ENCODE results near the gene BNIP2.
"Not testable (repeated sequence)": the region's sequence is repeated elsewhere in the genome, so short reads cannot be mapped to it uniquely, and the experiment has no call there.

The BNIP2 gene

GRCh38 chr15:59702351-59702750 lies 13.2 kb upstream of the BNIP2 start:
- Histone ChIP-seq H3K4me1 (ENCODE audit: insufficient read depth, low read length, poor library complexity, severe bottlenecking) (no peaks in the 10 kb centered on the region), H3K27me3 (ENCODE audit: insufficient read depth, low read length, poor library complexity, severe bottlenecking) (no peaks in the 10 kb centered on the region), H3K4me3 (ENCODE audit: low read length, poor library complexity, severe bottlenecking) (no peak overlapping the region), H4K20me1 (ENCODE audit: insufficient read depth, low read length, poor library complexity, severe bottlenecking) (no peaks in the 10 kb centered on the region), H3K79me2 (ENCODE audit: insufficient read depth, low read length) (no peaks in the 10 kb centered on the region), H2AFZ (ENCODE audit: low read length) (no peak overlapping the region), H3K4me2 (ENCODE audit: low read depth, low read length, poor library complexity, severe bottlenecking) (no peak overlapping the region), H3K9ac (ENCODE audit: low read depth, low read length, poor library complexity, severe bottlenecking) (no peak overlapping the region), H3K9me2 (replicated peaks; ENCODE audit: low read depth, low read length) (no peaks in the 10 kb centered on the region), H3F3A (ENCODE audit: low read depth) (no peaks in the 10 kb centered on the region), H3K36me3 (ENCODE audit: insufficient read depth, low read length) (no peaks in the 10 kb centered on the region), H3K9me3 (ENCODE audit: insufficient read depth, low read depth, low read length) (no peaks in the 10 kb centered on the region)
- TF ChIP-seq CTCF (conservative IDR thresholded peaks at IDR 0.05; ENCODE audit: low read length) (no peak), EZH2phosphoT487 (IDR thresholded peaks at IDR 0.05; ENCODE audit: borderline replicate concordance) (no peak)

DNA sequence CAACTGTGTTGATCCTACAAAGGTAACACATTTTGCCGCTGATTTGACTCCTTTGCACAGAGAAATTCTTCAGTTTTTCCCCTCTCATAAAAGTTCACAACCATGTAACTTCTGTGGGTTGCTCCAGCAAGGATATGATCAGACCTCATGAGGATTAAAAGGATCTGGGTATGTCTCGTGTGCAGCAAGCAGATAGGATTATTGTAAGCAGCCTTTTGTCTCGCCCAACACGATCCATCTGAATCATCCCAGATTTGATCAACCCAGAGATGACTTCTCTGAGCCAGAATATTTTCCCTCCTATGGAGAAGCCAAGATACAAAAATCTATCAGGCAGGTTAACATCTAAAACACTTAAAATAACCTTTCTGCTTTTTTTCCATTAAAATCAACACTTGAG lies 12.8 kb upstream of the BNIP2 start:
- no peaks in the 10 kb centered on the region for H3K79me2 ChIP-seq (ENCODE audit: insufficient read depth, low read length)
- no peaks in the 10 kb centered on the region for H3K36me3 ChIP-seq (ENCODE audit: insufficient read depth, low read length)
- H3K4me1 ChIP-seq (ENCODE audit: insufficient read depth, low read length, poor library complexity, severe bottlenecking), result no peaks in the 10 kb centered on the region
- no peaks in the 10 kb centered on the region for H3K9me3 ChIP-seq (ENCODE audit: insufficient read depth, low read depth, low read length)
- H4K20me1 ChIP-seq (ENCODE audit: insufficient read depth, low read length, poor library complexity, severe bottlenecking), result no peaks in the 10 kb centered on the region
- no peak overlapping the region for H3K9ac ChIP-seq (ENCODE audit: low read depth, low read length, poor library complexity, severe bottlenecking)
- no peaks in the 10 kb centered on the region for H3K9me2 ChIP-seq (replicated peaks; ENCODE audit: low read depth, low read length)
- no peaks in the 10 kb centered on the region for H3F3A ChIP-seq (ENCODE audit: low read depth)
- TF ChIP-seq CTCF (conservative IDR thresholded peaks at IDR 0.05; ENCODE audit: low read length), result no peak
- no peak for TF ChIP-seq EZH2phosphoT487 (IDR thresholded peaks at IDR 0.05; ENCODE audit: borderline replicate concordance)
- H3K4me2 ChIP-seq (ENCODE audit: low read depth, low read length, poor library complexity, severe bottlenecking), result no peak overlapping the region
- no peak overlapping the region for H3K4me3 ChIP-seq (ENCODE audit: low read length, poor library complexity, severe bottlenecking)
- H2AFZ ChIP-seq (ENCODE audit: low read length), result no peak overlapping the region
- H3K27me3 ChIP-seq (ENCODE audit: insufficient read depth, low read length, poor library complexity, severe bottlenecking), result no peaks in the 10 kb centered on the region

GRCh38 chr15:59699810-59700431 lies 10.8 kb upstream of the BNIP2 start:
- H3K4me3 ChIP-seq (ENCODE audit: low read length, poor library complexity, severe bottlenecking), result no peak overlapping the region
- H3K9me2 ChIP-seq (replicated peaks; ENCODE audit: low read depth, low read length), result no peaks in the 10 kb centered on the region
- H3K9ac ChIP-seq (ENCODE audit: low read depth, low read length, poor library complexity, severe bottlenecking), result no peak overlapping the region
- no peaks in the 10 kb centered on the region for H3K27me3 ChIP-seq (ENCODE audit: insufficient read depth, low read length, poor library complexity, severe bottlenecking)
- no peak overlapping the region for H3K4me2 ChIP-seq (ENCODE audit: low read depth, low read length, poor library complexity, severe bottlenecking)
- TF ChIP-seq EZH2phosphoT487 (IDR thresholded peaks at IDR 0.05; ENCODE audit: borderline replicate concordance), result no peak
- no peak for TF ChIP-seq CTCF (conservative IDR thresholded peaks at IDR 0.05; ENCODE audit: low read length)
- no peaks in the 10 kb centered on the region for H3F3A ChIP-seq (ENCODE audit: low read depth)
- no peaks in the 10 kb centered on the region for H3K79me2 ChIP-seq (ENCODE audit: insufficient read depth, low read length)
- no peak overlapping the region for H2AFZ ChIP-seq (ENCODE audit: low read length)
- H3K36me3 ChIP-seq (ENCODE audit: insufficient read depth, low read length), result no peaks in the 10 kb centered on the region
- no peaks in the 10 kb centered on the region for H4K20me1 ChIP-seq (ENCODE audit: insufficient read depth, low read length, poor library complexity, severe bottlenecking)
- no peaks in the 10 kb centered on the region for H3K9me3 ChIP-seq (ENCODE audit: insufficient read depth, low read depth, low read length)
- no peaks in the 10 kb centered on the region for H3K4me1 ChIP-seq (ENCODE audit: insufficient read depth, low read length, poor library complexity, severe bottlenecking)

DNA sequence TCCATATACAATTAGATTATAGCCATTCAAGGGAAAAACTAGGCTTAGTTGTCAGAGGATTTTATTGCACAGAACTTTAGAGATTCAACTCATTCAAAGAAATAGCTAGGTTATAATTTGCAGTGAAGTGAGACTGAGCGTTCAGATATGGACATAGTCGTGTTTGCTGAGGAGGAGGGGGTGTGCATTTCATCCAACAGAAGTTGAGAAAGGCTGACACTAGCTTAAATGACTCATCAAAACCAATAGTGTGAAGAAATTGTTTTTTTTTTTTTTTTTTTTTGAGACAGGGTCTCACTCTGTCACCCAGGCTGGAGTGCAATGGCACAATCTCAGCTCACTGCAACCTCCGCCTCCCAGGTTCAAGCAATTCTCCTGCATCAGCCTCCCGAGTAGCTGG lies 8.9 kb upstream of the BNIP2 start:
- H3K9me3 ChIP-seq (ENCODE audit: insufficient read depth, low read depth, low read length); H2AFZ ChIP-seq (ENCODE audit: low read length); H3K27me3 ChIP-seq (ENCODE audit: insufficient read depth, low read length, poor library complexity, severe bottlenecking); H3K4me1 ChIP-seq (ENCODE audit: insufficient read depth, low read length, poor library complexity, severe bottlenecking); H3K4me2 ChIP-seq (ENCODE audit: low read depth, low read length, poor library complexity, severe bottlenecking); H3K9me2 ChIP-seq (replicated peaks; ENCODE audit: low read depth, low read length); H3K36me3 ChIP-seq (ENCODE audit: insufficient read depth, low read length); H3F3A ChIP-seq (ENCODE audit: low read depth); H3K4me3 ChIP-seq (ENCODE audit: low read length, poor library complexity, severe bottlenecking); H3K9ac ChIP-seq (ENCODE audit: low read depth, low read length, poor library complexity, severe bottlenecking); H4K20me1 ChIP-seq (ENCODE audit: insufficient read depth, low read length, poor library complexity, severe bottlenecking); H3K79me2 ChIP-seq (ENCODE audit: insufficient read depth, low read length): not testable (repeated sequence)
